OCI-LY7 (cell line): ENCODE data around the gene SERTAD3.

Source experiments
- EZH2phosphoT487 ChIP-seq: fragments of 200-600 bp; sonication (generic); IDR thresholded peaks from 2 replicates; pipeline ENCODE4 v1.6.1; 2018; ENCODE audit warnings: low read depth, borderline replicate concordance, mild to moderate bottlenecking, mixed run types, antibody characterized with exemption, low read length, moderate library complexity, mixed read lengths
- TF ChIP-seq, protein P1 (sequence below): fragments of 200-600 bp; sonication (generic); conservative IDR thresholded peaks from 2 replicates; pipeline ENCODE4 v1.5.1; 2014; ENCODE audit warnings: mild to moderate bottlenecking, antibody characterized with exemption, low read length, moderate library complexity, mixed read lengths

DNA sequence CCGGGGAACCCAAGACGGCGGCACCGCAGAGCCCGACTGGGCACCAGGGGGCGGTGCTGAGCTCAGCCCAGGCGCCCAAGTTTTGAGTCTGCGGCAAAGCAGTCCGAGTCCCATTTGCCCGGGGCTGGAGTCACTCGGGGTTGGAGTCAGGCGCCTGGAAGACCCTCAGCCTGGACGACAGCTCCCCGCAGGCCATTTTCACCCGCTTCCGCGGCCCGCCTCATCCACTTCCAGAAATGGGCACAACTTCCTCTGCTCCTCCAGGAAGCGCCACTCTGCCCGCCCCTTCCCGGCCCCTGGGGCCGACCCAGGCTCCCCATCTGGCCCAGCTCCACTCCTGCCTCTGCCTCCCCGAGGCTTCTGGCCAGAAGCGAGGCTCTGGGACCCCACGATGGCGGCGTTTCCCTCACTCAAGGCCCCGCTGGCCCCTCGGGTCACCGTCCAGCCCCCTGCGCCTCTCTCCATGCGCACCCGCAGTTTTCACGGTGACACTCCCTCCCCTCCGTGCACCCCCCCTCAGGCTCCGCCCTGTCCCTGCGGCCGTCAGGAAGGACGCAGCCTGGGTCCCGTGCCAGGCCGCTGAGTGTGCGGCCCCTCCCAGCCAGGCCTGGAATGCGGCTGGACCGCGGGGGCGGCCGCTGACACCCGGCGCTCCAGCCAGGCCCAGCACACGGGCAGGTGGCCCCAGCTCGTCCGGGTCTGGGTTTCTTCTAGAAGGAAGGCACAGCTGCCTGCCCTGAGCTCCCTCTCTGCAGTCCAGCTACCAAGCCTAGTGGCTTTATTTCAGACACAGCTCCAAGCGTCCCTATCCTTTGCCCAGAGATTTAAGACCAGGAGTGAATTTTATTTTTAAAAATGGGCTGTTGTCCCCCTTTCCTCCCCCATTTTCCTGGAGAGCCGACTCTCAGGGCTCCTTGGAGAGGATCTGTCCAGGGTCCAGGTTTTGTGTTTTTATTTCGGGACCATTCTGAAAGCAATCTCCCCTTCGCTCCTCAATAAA lies 23.1 kb downstream of the SERTAD3 start:
- TF ChIP-seq, protein P1, sequence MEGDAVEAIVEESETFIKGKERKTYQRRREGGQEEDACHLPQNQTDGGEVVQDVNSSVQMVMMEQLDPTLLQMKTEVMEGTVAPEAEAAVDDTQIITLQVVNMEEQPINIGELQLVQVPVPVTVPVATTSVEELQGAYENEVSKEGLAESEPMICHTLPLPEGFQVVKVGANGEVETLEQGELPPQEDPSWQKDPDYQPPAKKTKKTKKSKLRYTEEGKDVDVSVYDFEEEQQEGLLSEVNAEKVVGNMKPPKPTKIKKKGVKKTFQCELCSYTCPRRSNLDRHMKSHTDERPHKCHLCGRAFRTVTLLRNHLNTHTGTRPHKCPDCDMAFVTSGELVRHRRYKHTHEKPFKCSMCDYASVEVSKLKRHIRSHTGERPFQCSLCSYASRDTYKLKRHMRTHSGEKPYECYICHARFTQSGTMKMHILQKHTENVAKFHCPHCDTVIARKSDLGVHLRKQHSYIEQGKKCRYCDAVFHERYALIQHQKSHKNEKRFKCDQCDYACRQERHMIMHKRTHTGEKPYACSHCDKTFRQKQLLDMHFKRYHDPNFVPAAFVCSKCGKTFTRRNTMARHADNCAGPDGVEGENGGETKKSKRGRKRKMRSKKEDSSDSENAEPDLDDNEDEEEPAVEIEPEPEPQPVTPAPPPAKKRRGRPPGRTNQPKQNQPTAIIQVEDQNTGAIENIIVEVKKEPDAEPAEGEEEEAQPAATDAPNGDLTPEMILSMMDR: peak; percentile 95
- TF ChIP-seq EZH2phosphoT487: no peak
